Pancreas (tissue), 10 donors: Measurements from ENCODE around the gene C3orf52. TPM values are rescaled to one million over a fixed set of nuclear protein-coding genes. Genes with fewer than 3 reads are reported as not detected.

Source experiments
- ATAC-seq, 4 donors: fragments of 200-7000 bp; cut with Tn5 transposase; one replicate each; pipeline versions ENCODE4 v1.8.0 to v1.9.1; 2020; ENCODE audit warnings: mild to moderate bottlenecking in 4 of 4, moderate library complexity in 4 of 4
- DNase-seq, 6 donors: peaks; one replicate each; pipeline ENCODE4 v3.0.0-alpha.2; 2020
- FAIRE-seq: peaks from 2 replicates; lab custom pipeline; 2012; peaks lifted over from hg19 to GRCh38; lab: Jason Lieb, UNC
- H3K27ac ChIP-seq, 4 donors: fragments of 200-600 bp; sonication (generic); 1 replicate in 3 of 4; 2 replicates in 1 of 4; pipeline versions ENCODE4 v1.5.0 to v1.8.0; 2020
- H3K27me3 ChIP-seq, 4 donors: fragments of 200-600 bp; one replicate each; pipeline ENCODE4 v1.8.0; 2021
- H3K36me3 ChIP-seq, 3 donors: fragments of 200-600 bp; sonication (generic) in 1 of 3; one replicate each; pipeline versions ENCODE4 v1.5.0 to v1.8.0; 2020 to 2021
- H3K4me1 ChIP-seq, 3 donors: fragments of 200-600 bp; one replicate each; pipeline ENCODE4 v1.8.0; 2021
- H3K4me3 ChIP-seq, 4 donors: fragments of 200-600 bp; sonication (generic) in 2 of 4; one replicate each; pipeline versions ENCODE4 v1.5.0 to v1.8.0; 2020 to 2021
- H3K9me3 ChIP-seq, 4 donors: fragments of 200-600 bp; one replicate each; pipeline ENCODE4 v1.8.0; 2021
- WGBS, 2 donors: extraction: QIAGEN DNeasy Blood & Tissue Kit; methylation state at CpG; one replicate each; pipeline ENCODE4 v1.1.7; 2013; 5-methylcytosine and 5-hydroxymethylcytosine counted together
- intact Hi-C, 3 donors: fragments of 100-400 bp; cut with DNase I; formaldehyde crosslinking; loops; one replicate each; pipeline versions ENCODE4 v1.11.1 to v1.14.2; 2022
- polyA plus RNA-seq, 2 donors: library from polyadenylated mRNA; stranded (reverse); fragments of 200-250 nt; gene quantifications; one replicate each; pipeline ENCODE4 v1.2.3, GENCODE V29; 2013
- total RNA-seq, 6 donors: library from RNA; stranded (reverse); fragmentation: NEBNext Ultra II Directional in 4 of 6; extraction: Animal tissue kit (Norgen Biotek cat#: 25700) in 4 of 6; gene quantifications; one replicate each; pipeline versions ENCODE4 v1.2.1 to v1.2.4, GENCODE V29; 2021 to 2023
- TF ChIP-seq, protein P1 (sequence below), 4 donors: fragments of 200-600 bp; sonication (generic) in 3 of 4; IDR thresholded peaks; one replicate each; pipeline versions ENCODE4 v1.5.0 to v1.8.0; 2021; ENCODE audit warnings: antibody characterized with exemption in 4 of 4
- donor health status: healthy with polysubstance abuse.
- donor health status: DM: no; HTN: no; CAD: no; lungs with moderate emphysema.
- donor health status: DM: no; HTN: no; CAD: no.
- donor health status: control.
- donor health status: control.
- donor health status: Bipolar disorder and iron deficiency.
- donor health status: DM: yes; HTN: yes; CAD: no.
- donor health status: DM: no; HTN: no; CAD: no.
- donor health status: DM: no; HTN: no; CAD: no.
- donor health status: DM: yes; HTN: yes; CAD: no.

C3orf52 gene
- total and polyA plus RNA-seq, 8 donors = 9.7 to 51.7 (median 21.4) TPM

DNA sequence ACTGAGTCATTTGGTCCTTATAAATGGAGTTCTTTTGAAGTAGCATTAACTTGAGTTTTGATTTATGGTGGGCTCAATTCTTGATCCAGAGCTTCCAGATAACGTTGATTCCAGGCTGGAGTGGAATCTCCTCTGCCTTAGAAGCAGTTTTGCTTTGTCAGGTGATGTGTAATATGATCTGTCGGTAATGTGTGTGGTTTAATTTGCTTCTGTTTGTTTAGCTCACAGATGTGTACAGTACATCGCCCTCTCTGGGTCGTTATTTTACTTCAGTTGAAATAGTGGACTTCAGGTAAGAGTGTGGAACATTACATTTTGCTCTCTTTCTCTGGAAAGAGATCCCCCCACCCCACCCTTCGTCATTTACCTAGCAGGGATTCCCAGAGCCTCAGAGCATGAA is 23.1 kb downstream of the C3orf52 start:
- no peak for DNase-seq
- no peak for FAIRE-seq
- no peak overlapping the region for H3K4me3 ChIP-seq
- H3K4me1 ChIP-seq = no peaks in the 10 kb centered on the region
- TF ChIP-seq, protein P1, sequence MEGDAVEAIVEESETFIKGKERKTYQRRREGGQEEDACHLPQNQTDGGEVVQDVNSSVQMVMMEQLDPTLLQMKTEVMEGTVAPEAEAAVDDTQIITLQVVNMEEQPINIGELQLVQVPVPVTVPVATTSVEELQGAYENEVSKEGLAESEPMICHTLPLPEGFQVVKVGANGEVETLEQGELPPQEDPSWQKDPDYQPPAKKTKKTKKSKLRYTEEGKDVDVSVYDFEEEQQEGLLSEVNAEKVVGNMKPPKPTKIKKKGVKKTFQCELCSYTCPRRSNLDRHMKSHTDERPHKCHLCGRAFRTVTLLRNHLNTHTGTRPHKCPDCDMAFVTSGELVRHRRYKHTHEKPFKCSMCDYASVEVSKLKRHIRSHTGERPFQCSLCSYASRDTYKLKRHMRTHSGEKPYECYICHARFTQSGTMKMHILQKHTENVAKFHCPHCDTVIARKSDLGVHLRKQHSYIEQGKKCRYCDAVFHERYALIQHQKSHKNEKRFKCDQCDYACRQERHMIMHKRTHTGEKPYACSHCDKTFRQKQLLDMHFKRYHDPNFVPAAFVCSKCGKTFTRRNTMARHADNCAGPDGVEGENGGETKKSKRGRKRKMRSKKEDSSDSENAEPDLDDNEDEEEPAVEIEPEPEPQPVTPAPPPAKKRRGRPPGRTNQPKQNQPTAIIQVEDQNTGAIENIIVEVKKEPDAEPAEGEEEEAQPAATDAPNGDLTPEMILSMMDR (IDR thresholded peaks at IDR 0.05) = no peak
- peaks cover 0 to 15% (median 0%) of the 10 kb centered on the region in 3 donors for H3K36me3 ChIP-seq
- intact Hi-C loops = no loop called here
- H3K27me3 ChIP-seq = no peaks in the 10 kb centered on the region
- WGBS, 2 donors = 36 to 39% methylated on average over 5 of the region's 5 CpGs
- no peak overlapping the region for H3K27ac ChIP-seq
- H3K9me3 ChIP-seq = no peaks in the 10 kb centered on the region
- ATAC-seq = peak in 3 of 4 donors; percentile 53 to 60 (median 60)

DNA sequence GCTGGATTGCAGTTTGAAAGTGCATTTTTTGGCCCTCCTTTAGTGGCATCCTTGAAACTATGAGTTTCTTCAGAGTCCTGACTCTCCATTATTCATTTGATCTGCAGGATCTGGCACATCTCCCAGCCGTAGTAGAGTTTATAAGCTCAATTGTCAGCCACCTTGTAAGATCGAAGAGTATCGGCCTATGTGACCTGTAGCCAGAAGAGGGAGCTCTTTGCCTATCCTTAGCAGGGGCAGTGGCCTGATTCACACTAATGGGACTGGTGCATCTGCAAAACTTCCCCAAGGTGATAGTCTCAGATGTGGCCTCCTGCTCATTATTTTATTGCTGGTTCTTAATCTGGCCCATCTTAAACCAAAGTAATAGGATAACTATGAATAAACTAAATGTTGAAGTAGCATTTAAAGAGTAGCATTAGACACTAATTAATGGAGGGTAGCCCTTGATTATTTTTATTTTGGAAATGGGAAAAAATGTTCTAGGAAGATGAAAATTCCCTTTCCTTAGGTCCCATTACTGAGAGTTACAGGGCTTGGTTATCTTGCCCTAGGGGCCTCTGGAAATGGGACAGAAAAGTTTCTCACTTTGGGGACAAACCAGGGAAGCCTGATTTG is 25.7 kb downstream of the C3orf52 start:
- Histone ChIP-seq H3K9me3 (no peaks in the 10 kb centered on the region), H3K4me3 (no peak overlapping the region), H3K27ac (no peak overlapping the region), H3K27me3 (no peaks in the 10 kb centered on the region), H3K4me1 (no peaks in the 10 kb centered on the region), H3K36me3 (peaks cover 0 to 26% (median 0%) of the 10 kb centered on the region in 3 donors)
- TF ChIP-seq, protein P1 (IDR thresholded peaks at IDR 0.05) = peak; percentile 19 to 59 (median 40)
- DNase-seq = peak in 3 of 6 donors; percentile 22 to 56 (median 34)
- 26 to 32% methylated on average over 3 of the region's 3 CpGs for WGBS, 2 donors
- intact Hi-C loops = no loop called here
- no peak for FAIRE-seq
- peak; percentile 67 to 94 (median 87) for ATAC-seq

DNA sequence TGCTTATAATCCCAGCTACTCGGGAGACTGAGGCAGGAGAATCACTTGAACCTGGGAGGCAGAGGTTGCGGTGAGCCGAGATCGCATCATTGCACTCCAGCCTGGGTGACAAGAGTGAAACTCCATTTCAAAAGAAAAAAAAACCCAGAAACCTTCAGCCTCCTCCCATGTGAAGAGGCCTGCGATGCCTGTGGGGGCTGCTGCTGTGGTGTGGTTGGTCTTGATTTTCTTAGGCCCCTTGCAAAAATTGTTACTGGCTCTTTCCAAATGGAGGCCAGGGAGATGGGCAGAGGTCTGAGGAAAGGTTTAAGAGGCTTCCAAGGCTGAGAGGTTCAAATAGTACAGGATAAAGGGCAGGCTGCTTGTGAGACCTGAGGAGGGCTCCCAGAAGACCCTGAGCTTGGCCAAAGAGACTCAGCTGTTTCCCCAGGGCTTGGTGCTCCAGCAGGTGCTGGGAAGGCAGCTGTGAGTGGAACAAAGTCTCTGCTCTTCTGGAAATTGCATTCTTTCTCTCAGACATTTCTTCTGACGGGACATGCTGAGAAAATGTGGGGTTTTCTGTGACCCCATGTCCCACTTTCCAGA is 28.5 kb downstream of the C3orf52 start:
- FAIRE-seq (no peak), ATAC-seq (no peak), DNase-seq (no peak)
- H3K27ac ChIP-seq = no peak overlapping the region
- TF ChIP-seq, protein P1 (IDR thresholded peaks at IDR 0.05) = no peak
- no peak overlapping the region for H3K4me3 ChIP-seq
- no peaks in the 10 kb centered on the region for H3K27me3 ChIP-seq
- peaks cover 0 to 35% (median 0%) of the 10 kb centered on the region in 3 donors for H3K36me3 ChIP-seq
- WGBS, 2 donors = 94 to 98% methylated on average over 6 of the region's 6 CpGs
- H3K4me1 ChIP-seq = no peaks in the 10 kb centered on the region
- H3K9me3 ChIP-seq = no peaks in the 10 kb centered on the region
- intact Hi-C loops = no loop called here

DNA sequence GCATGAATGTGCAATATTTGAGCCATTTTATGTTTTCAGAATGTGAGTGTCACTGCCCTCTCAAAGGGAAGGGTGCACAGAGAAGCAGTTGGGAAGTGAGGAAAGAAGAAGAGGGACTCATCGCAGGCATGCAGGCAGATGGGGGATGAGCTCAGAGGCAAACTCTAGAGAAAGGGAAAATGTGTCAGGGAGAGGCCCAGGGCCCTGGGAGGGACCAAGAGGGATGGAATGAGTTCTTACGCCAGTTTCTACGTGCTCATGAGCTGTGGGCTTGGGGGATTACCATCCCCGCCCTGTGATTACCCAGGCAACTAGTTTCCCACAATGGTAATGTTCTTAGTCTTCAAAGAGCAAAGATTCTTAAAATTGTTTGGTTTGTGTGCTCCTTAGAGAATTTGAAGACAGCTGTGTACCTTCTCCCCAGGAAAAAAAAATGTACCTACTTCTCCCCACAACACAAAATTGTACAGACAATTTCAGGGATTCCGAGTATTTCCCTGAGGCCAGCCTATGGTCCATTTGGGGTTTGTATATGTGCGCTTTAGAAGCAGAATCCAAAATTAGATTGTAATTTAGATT is 29.1 kb downstream of the C3orf52 start:
- FAIRE-seq = no peak
- Histone ChIP-seq H3K27me3 (no peaks in the 10 kb centered on the region), H3K9me3 (no peaks in the 10 kb centered on the region), H3K4me1 (no peaks in the 10 kb centered on the region), H3K27ac (no peak overlapping the region), H3K4me3 (no peak overlapping the region), H3K36me3 (peaks cover 0 to 33% (median 0%) of the 10 kb centered on the region in 3 donors)
- DNase-seq = no peak
- intact Hi-C loops = no loop called here
- TF ChIP-seq, protein P1 (IDR thresholded peaks at IDR 0.05) = no peak
- 92% methylated on average over 6 of the region's 6 CpGs for WGBS, 2 donors
- no peak for ATAC-seq
